Measurements from ENCODE around the gene SCN1B. TPM values are rescaled to one million over a fixed set of nuclear protein-coding genes. Genes with fewer than 3 reads are reported as not detected.

The SCN1B gene
- total RNA-seq, 1 donor: 4.7 TPM

DNA sequence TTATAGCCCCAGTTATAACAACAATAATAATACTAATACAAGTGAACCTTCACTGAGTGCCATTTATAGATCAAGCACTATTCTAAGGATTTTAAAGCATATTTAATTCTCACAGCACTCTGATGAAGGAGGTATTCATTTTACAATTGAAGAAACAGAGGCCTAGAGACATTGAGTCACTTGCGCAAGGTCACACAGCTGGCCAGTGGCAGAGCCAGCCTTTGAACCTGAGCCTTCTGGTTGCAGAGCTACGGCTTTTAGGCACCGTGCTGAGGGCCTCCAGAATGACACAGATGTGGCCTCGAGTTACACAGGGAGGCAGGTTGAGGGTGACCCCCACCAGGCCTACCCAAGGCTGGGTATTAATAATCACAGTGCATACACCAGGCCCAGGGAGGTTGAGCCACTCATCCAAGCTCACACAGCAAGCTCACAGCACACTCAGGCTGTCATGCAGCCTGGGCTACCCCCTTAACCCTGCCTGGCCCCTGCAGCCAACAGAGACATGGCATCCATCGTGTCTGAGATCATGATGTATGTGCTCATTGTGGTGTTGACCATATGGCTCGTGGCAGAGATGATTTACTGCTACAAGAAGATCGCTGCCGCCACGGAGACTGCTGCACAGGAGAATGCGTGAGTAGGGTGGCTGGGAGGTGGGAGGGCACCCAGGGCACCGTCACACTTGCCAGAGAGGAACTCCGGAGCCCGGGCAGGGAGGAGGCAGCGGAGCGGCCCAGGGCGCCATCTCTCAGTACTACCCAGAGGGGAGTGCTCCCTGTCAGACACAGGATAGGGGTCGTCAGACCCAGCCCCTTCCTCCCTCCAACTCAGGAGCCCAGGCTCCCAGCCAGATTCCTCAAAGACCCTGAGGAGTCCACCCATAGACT is 8.6 kb downstream of the SCN1B start:
- Histone ChIP-seq H2AFZ (ENCODE audit: low read length) (no peak overlapping the region), H3K79me2 (ENCODE audit: insufficient read depth, low read length) (no peaks in the 10 kb centered on the region), H3K36me3 (ENCODE audit: insufficient read depth, low read length) (no peaks in the 10 kb centered on the region), H3K27ac (ENCODE audit: low read depth, low read length) (no peak overlapping the region), H3K4me2 (ENCODE audit: insufficient read depth, low read length) (no peak overlapping the region), H3K9me3 (ENCODE audit: low read depth, low read length) (no peaks in the 10 kb centered on the region), H4K20me1 (ENCODE audit: insufficient read depth, low read length) (no peaks in the 10 kb centered on the region), H3K4me1 (ENCODE audit: insufficient read depth, low read length) (peaks cover 8% of the 10 kb centered on the region), H3K27me3 (ENCODE audit: insufficient read depth, low read length) (no peaks in the 10 kb centered on the region), H3K4me3 (ENCODE audit: insufficient read depth, low read length) (no peak overlapping the region)
- DNase-seq (ENCODE audit: insufficient read length, low spot score, missing footprints): peak; percentile 79
- no peak for TF ChIP-seq CTCF (IDR thresholded peaks at IDR 0.05; ENCODE audit: extremely low read depth, low read depth, low read length)

DNA sequence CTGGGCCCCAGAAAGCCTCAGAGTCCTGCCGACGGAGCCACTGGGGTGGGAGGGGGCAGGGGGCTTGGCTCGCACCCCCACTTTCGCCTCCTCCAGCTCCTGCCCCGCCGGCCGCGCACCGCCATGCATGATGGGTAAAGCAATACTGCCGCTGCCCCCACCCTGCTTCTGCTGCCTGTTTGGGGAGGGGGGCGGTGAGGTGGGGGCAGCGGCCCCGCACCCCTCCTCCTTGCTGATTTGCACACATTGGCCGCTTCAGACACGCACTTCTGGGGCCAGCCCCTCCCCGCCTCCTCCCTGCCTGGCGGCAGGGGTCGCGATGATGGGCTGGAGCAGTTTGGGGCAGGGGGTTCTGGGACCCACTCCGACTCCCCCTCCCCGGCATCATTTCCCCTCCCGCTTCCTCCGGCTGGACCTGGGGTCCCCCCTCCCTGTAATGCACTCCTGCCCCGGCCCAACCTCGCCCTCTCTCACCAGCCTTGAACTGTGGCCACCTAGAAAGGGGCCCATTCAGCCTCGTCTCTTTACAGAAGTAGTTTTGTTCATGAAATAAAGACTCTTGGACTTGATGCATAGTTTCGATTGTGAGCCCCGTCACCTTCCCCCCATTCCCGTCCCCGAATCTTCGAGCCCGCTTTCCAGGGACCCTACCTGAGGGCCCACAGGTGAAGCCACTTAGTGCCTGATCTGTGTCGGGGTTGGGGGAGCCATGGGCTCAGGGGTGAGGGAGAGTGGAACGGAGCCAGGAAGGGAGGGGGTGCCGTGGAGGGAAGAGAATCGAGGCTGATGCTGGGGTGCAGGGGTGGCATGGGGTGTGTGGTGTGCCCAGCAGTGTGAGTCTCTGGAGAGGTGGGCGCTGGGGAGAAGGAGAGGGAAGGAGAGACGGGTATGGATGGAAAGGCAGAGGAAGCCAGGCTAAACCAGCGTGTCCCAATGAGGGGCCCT is 9.9 kb downstream of the SCN1B start:
- H3K4me2 ChIP-seq (ENCODE audit: insufficient read depth, low read length): peak overlapping the region; percentile 64
- H3K27ac ChIP-seq (ENCODE audit: low read depth, low read length): no peak overlapping the region
- H3K27me3 ChIP-seq (ENCODE audit: insufficient read depth, low read length): no peaks in the 10 kb centered on the region
- H4K20me1 ChIP-seq (ENCODE audit: insufficient read depth, low read length): no peaks in the 10 kb centered on the region
- H3K79me2 ChIP-seq (ENCODE audit: insufficient read depth, low read length): no peaks in the 10 kb centered on the region
- no peak overlapping the region for H3K4me3 ChIP-seq (ENCODE audit: insufficient read depth, low read length)
- no peaks in the 10 kb centered on the region for H3K36me3 ChIP-seq (ENCODE audit: insufficient read depth, low read length)
- DNase-seq (ENCODE audit: insufficient read length, low spot score, missing footprints): no peak
- peaks cover 8% of the 10 kb centered on the region for H3K4me1 ChIP-seq (ENCODE audit: insufficient read depth, low read length)
- H2AFZ ChIP-seq (ENCODE audit: low read length): no peak overlapping the region
- TF ChIP-seq CTCF (IDR thresholded peaks at IDR 0.05; ENCODE audit: extremely low read depth, low read depth, low read length): no peak
- H3K9me3 ChIP-seq (ENCODE audit: low read depth, low read length): no peaks in the 10 kb centered on the region

GRCh38 chr19:35040826-35041547 is 10.7 kb downstream of the SCN1B start:
- Histone ChIP-seq H3K27ac (ENCODE audit: low read depth, low read length) (no peak overlapping the region), H3K4me1 (ENCODE audit: insufficient read depth, low read length) (peaks cover 8% of the 10 kb centered on the region), H3K4me2 (ENCODE audit: insufficient read depth, low read length) (peak overlapping the region; percentile 64), H3K4me3 (ENCODE audit: insufficient read depth, low read length) (no peak overlapping the region), H3K36me3 (ENCODE audit: insufficient read depth, low read length) (no peaks in the 10 kb centered on the region), H4K20me1 (ENCODE audit: insufficient read depth, low read length) (no peaks in the 10 kb centered on the region), H2AFZ (ENCODE audit: low read length) (no peak overlapping the region), H3K27me3 (ENCODE audit: insufficient read depth, low read length) (no peaks in the 10 kb centered on the region), H3K9me3 (ENCODE audit: low read depth, low read length) (no peaks in the 10 kb centered on the region), H3K79me2 (ENCODE audit: insufficient read depth, low read length) (no peaks in the 10 kb centered on the region)
- DNase-seq (ENCODE audit: insufficient read length, low spot score, missing footprints): no peak
- no peak for TF ChIP-seq CTCF (IDR thresholded peaks at IDR 0.05; ENCODE audit: extremely low read depth, low read depth, low read length)

All from osteoblast (primary cell).